ENCODE results near the gene CLEC16A. TPM values are rescaled to one million over a fixed set of nuclear protein-coding genes. Genes with fewer than 3 reads are reported as not detected.
A peak's percentile ranks its signal among the peaks of the same experiment; 100 is the strongest.

The CLEC16A gene
- total RNA-seq, 1 donor from 2014 or later, result 15.8 TPM

- no peak for FAIRE-seq
- Histone ChIP-seq H3K36me3 (ENCODE audit: control insufficient read depth, insufficient read depth, low read length) (peaks cover 1% of the 10 kb centered on the region), H3K4me3 (ENCODE audit: low read depth, low read length) (no peak overlapping the region), H3K27me3 (ENCODE audit: control insufficient read depth, insufficient read depth, low read length) (no peaks in the 10 kb centered on the region)
- no peak for DNase-seq (ENCODE audit: low read depth)
- no peak for TF ChIP-seq CTCF (IDR thresholded peaks at IDR 0.05; ENCODE audit: insufficient read depth, low read length, severe bottlenecking)
Measured at GRCh38 chr16:11092788-11093571, 148.6 kb downstream of the CLEC16A start.

GRCh38 chr16:11093572-11094074 lies 149.3 kb downstream of the CLEC16A start:
- DNase-seq (ENCODE audit: low read depth), result peak; percentile 23
- TF ChIP-seq CTCF (IDR thresholded peaks at IDR 0.05; ENCODE audit: insufficient read depth, low read length, severe bottlenecking), result no peak
- H3K4me3 ChIP-seq (ENCODE audit: low read depth, low read length), result no peak overlapping the region
- peaks cover 1% of the 10 kb centered on the region for H3K36me3 ChIP-seq (ENCODE audit: control insufficient read depth, insufficient read depth, low read length)
- no peak for FAIRE-seq
- H3K27me3 ChIP-seq (ENCODE audit: control insufficient read depth, insufficient read depth, low read length), result no peaks in the 10 kb centered on the region

- Histone ChIP-seq H3K4me3 (ENCODE audit: low read depth, low read length) (no peak overlapping the region), H3K36me3 (ENCODE audit: control insufficient read depth, insufficient read depth, low read length) (no peaks in the 10 kb centered on the region), H3K27me3 (ENCODE audit: control insufficient read depth, insufficient read depth, low read length) (no peaks in the 10 kb centered on the region)
- DNase-seq (ENCODE audit: low read depth) (peak; percentile 83), FAIRE-seq (no peak)
- no peak for TF ChIP-seq CTCF (IDR thresholded peaks at IDR 0.05; ENCODE audit: insufficient read depth, low read length, severe bottlenecking)
Measured at GRCh38 chr16:11094075-11094856, 149.9 kb downstream of the CLEC16A start.

GRCh38 chr16:11094857-11095565 lies 150.6 kb downstream of the CLEC16A start:
- H3K36me3 ChIP-seq (ENCODE audit: control insufficient read depth, insufficient read depth, low read length), result no peaks in the 10 kb centered on the region
- TF ChIP-seq CTCF (IDR thresholded peaks at IDR 0.05; ENCODE audit: insufficient read depth, low read length, severe bottlenecking), result no peak
- H3K27me3 ChIP-seq (ENCODE audit: control insufficient read depth, insufficient read depth, low read length), result no peaks in the 10 kb centered on the region
- FAIRE-seq, result no peak
- DNase-seq (ENCODE audit: low read depth), result no peak
- H3K4me3 ChIP-seq (ENCODE audit: low read depth, low read length), result no peak overlapping the region

GRCh38 chr16:11095935-11096334 lies 151.6 kb downstream of the CLEC16A start:
- Histone ChIP-seq H3K27me3 (ENCODE audit: control insufficient read depth, insufficient read depth, low read length) (no peaks in the 10 kb centered on the region), H3K36me3 (ENCODE audit: control insufficient read depth, insufficient read depth, low read length) (no peaks in the 10 kb centered on the region), H3K4me3 (ENCODE audit: low read depth, low read length) (no peak overlapping the region)
- TF ChIP-seq CTCF (IDR thresholded peaks at IDR 0.05; ENCODE audit: insufficient read depth, low read length, severe bottlenecking), result no peak
- DNase-seq (ENCODE audit: low read depth), result no peak
- no peak for FAIRE-seq

All from bronchial epithelial cell (primary cell).